Ishikawa (cell line): ENCODE measurements around the gene IGSF23.

Experiments
- CEBPB ChIP-seq: IDR thresholded peaks from 2 replicates; pipeline ENCODE4 v1.6.1; 2012
- CREB1 ChIP-seq: IDR thresholded peaks from 2 replicates; pipeline ENCODE4 v1.6.1; 2012; ENCODE audit warnings: low read depth
- EGR1 ChIP-seq: IDR thresholded peaks from 2 replicates; pipeline ENCODE4 v1.6.1; 2012
- EP300 ChIP-seq: IDR thresholded peaks from 2 replicates; pipeline ENCODE4 v1.6.1; 2012; ENCODE audit warnings: borderline replicate concordance
- FOXM1 ChIP-seq: IDR thresholded peaks from 2 replicates; pipeline ENCODE4 v1.6.1; 2012; ENCODE audit warnings: low read depth, borderline replicate concordance
- MAX ChIP-seq: IDR thresholded peaks from 2 replicates; pipeline ENCODE4 v1.6.1; 2012
- NFIC ChIP-seq: IDR thresholded peaks from 2 replicates; pipeline ENCODE4 v1.6.1; 2012
- RAD21 ChIP-seq: IDR thresholded peaks from 2 replicates; pipeline ENCODE4 v1.6.1; 2012; ENCODE audit warnings: low read depth
- REST ChIP-seq: IDR thresholded peaks from 2 replicates; pipeline ENCODE4 v1.6.1; 2012; ENCODE audit warnings: low read depth, mild to moderate bottlenecking
- TAF1 ChIP-seq: IDR thresholded peaks from 2 replicates; pipeline ENCODE4 v1.6.1; 2012; ENCODE audit warnings: low read depth, mild to moderate bottlenecking
- TCF12 ChIP-seq: IDR thresholded peaks from 2 replicates; pipeline ENCODE4 v1.6.1; 2012; ENCODE audit warnings: low read depth
- TEAD4 ChIP-seq: IDR thresholded peaks from 2 replicates; pipeline ENCODE4 v1.6.1; 2012
- YY1 ChIP-seq: IDR thresholded peaks from 2 replicates; pipeline ENCODE4 v1.6.1; 2012; ENCODE audit warnings: low read depth
- ZBTB7A ChIP-seq: IDR thresholded peaks from 2 replicates; pipeline ENCODE4 v1.6.1; 2012; ENCODE audit warnings: low read depth
- TF ChIP-seq, protein P1 (sequence below): IDR thresholded peaks from 2 replicates; pipeline ENCODE4 v1.6.1; 2012

Gene IGSF23

GRCh38 chr19:44621367-44621766 is 8.0 kb downstream of the IGSF23 start:
- no peak for TF ChIP-seq FOXM1
- TF ChIP-seq CEBPB, result no peak
- no peak for TF ChIP-seq REST
- no peak for TF ChIP-seq RAD21
- TF ChIP-seq, protein P1, sequence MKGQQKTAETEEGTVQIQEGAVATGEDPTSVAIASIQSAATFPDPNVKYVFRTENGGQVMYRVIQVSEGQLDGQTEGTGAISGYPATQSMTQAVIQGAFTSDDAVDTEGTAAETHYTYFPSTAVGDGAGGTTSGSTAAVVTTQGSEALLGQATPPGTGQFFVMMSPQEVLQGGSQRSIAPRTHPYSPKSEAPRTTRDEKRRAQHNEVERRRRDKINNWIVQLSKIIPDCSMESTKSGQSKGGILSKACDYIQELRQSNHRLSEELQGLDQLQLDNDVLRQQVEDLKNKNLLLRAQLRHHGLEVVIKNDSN, result no peak
- no peak for TF ChIP-seq EGR1
- no peak for TF ChIP-seq EP300
- no peak for TF ChIP-seq ZBTB7A
- TF ChIP-seq TEAD4, result no peak
- TF ChIP-seq CREB1, result no peak
- TF ChIP-seq TCF12, result no peak
- no peak for TF ChIP-seq YY1
- TF ChIP-seq NFIC, result no peak

- TF ChIP-seq NFIC (no peak), TEAD4 (no peak), MAX (no peak), FOXM1 (no peak)
Observed at GRCh38 chr19:44623080-44623479, 9.7 kb downstream of the IGSF23 start.

DNA sequence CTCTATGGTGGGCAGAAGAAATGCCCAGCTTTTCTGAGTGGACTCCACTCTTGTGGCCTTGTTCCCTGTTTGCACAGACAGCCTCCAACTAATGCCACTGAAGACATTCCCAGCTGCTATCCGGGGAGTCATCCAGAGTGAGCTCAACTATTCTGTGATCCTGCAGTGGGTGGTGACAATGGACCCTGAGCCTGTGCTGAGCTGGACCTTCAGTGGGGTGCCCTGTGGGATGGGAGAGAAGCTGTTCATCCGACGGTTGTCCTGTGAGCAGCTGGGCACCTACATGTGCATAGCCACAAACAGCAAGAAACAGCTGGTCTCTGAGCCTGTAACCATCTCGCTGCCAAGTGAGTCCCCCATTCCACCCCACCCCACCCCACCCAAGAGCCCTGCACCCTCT is 10.3 kb downstream of the IGSF23 start:
- TF ChIP-seq REST (no peak), TEAD4 (no peak), RAD21 (no peak), EGR1 (no peak), MAX (no peak), TAF1 (no peak), EP300 (no peak), CREB1 (no peak), CEBPB (no peak), FOXM1 (no peak), YY1 (no peak), TCF12 (no peak), ZBTB7A (no peak)
- TF ChIP-seq, protein P1, result no peak

DNA sequence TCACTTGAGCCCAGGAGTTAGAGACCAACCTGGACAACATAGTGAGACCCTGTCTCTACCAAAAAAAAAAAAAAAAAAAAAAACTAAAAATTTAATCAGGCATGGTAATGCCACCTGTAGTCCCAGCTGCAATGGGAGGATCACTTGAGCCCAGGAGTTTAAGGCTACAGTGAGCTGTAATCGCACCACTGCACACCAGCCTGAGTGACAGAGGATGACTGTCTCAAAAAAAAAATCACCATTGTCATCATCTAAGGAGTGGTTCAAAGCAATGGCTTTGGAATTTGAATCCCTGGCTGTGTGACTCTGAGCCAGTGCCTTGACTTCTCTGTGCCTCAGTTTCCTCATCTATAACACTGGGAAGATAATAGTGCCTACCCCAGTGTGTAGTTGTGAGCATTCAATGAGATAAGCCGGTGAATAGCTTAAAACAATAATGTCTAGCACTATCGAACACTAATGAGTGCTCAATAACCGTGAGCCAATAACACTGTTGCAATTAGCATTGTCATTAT is 11.5 kb downstream of the IGSF23 start:
- TF ChIP-seq ZBTB7A, result no peak

DNA sequence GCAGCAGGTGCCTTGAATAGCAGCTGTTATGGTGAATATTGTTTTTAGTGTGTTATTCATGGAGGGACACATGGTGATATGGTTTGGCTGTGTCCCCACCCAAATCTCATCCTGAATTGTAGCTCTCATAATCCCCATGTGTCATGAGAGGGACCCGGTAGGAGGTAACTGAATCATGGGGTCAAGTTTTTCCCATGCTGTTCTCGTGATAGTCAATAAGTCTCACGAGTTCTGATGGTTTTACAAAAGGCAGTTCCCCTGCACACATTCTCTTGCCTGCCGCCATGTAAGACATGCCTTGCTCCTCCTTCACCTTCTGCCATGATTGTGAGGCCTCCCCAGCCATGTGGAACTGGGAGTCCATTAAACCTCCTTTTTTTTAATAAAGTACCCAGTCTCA is 12.3 kb downstream of the IGSF23 start:
- peak; percentile 29; the same call in 1 of the 2 replicates for TF ChIP-seq MAX
- TF ChIP-seq, protein P1, result peak; percentile 14; the same call in 1 of the 2 replicates
- TF ChIP-seq YY1, result peak; percentile 75; the same call in 1 of the 2 replicates

GRCh38 chr19:44626048-44626624 is 12.8 kb downstream of the IGSF23 start:
- TF ChIP-seq CREB1 (no peak), EP300 (peak; percentile 91), EGR1 (no peak), RAD21 (no peak), ZBTB7A (no peak), YY1 (peak; percentile 6; the same call in 1 of the 2 replicates), NFIC (peak; percentile 99), MAX (peak; percentile 32; the same call in 1 of the 2 replicates), TCF12 (peak; percentile 92), FOXM1 (peak; percentile 71; the same call in 1 of the 2 replicates), TEAD4 (peak; percentile 98), CEBPB (peak; percentile 12; the same call in 1 of the 2 replicates), REST (no peak), TAF1 (no peak)
- TF ChIP-seq, protein P1, result no peak; the same call in 1 of the 2 replicates
